ENCODE measurements around the gene CDH26.
"Not testable (repeated sequence)": the region's sequence is repeated elsewhere in the genome, so short reads cannot be mapped to it uniquely, and the experiment has no call there.

The CDH26 gene

DNA sequence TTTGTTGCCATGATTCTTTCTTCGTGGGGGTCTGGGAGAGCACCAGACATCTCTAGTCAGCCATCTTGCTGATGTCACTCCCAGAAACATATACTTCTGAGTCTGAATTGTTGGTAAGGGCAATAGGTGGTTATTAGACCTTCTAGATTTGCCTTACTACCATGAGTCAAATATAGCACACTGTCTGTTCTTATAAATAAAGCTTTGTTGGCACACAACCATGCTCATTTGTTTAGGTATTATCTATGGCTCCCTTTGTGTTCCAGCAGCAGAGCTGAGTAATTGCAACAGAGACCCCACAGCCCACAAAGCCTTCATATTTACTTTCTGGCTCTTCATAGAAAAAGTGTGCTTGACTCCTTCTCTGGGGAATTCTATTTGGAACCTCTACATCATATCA is 62.9 kb downstream of the CDH26 start:
- DNase-seq = no peak

- DNase-seq = no peak
These were observed 64.6 kb downstream of the CDH26 start for GRCh38 chr20:60022849-60023248.

DNA sequence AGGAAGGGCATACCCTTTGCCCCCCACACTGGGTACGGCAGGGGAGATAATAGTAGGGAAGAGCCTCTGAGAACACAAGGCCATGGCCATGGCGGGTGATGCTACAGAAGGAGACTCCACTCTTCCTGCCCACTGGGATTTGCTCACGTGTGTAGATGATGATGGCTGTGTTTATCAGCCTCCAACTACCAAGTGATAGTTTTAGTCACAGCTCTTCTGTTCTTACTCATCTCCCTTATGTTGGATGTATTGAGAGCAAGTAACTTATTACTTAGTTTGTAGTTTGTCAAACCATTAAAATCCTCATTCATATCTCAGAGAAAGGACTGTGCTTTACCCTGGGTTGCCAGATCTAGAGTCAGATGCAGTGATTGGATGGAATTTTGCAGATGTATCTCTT is 66.0 kb downstream of the CDH26 start:
- no peak for DNase-seq

DNA sequence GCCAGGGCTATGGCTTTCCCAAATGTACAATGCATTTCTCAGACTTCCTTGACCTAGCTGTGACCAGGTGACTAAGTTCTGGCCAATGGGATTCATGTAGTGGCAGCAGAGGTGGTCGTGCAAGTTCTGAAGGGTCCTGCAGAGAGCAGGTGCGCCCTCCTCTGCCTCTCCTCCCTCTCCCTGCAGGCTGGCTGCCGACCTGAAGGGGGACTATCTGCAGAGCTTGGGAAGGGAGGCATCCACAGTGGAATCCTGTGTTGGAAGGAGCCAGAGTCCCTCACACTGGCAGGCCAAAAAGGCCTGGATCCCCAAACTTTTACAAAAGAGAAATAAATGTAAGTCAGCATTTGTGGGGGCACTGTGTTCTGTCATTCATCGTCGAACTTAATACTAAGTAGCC is 66.6 kb downstream of the CDH26 start:
- no peak for DNase-seq

DNA sequence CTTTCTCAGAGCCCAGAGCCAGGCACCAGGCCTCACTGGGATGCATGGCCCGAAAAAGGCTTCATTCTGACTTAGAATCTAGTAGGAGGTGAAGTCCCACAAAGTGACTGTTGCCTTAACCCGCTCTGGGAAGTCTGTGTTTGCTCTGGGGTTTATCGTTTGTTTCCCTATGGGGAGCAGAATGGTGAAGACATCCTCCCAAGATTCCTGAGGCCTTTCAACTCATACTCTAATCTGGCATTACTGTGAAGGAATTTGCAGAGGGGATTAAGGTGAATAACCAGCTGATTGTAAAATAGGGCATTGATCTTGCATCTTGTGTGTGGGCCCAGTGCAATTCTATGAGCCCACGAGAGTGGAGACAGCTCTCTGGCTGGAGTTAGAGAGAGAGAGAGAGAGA is 67.8 kb downstream of the CDH26 start:
- DNase-seq = no peak

DNA sequence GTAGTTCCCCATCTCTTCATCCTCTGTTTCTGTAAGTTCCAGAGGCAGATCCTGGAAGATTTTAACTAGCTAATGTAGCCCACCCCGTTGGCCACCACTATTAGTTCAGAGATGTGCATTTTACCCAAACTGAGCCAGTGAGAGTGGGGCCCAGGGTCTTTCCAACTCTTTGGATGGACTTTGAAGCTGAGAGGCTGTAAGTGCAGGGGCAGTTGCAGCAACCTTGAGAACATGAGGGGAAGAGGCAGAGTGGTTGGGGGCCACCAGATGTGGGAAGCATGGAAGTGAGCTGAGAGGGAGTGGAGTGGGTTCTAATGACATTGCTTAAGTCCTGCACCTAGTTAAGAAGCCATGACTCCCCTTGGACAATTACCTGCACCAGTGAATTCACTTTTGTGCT is 72.2 kb downstream of the CDH26 start:
- DNase-seq = no peak

- no peak for DNase-seq
These were observed 72.9 kb downstream of the CDH26 start for GRCh38 chr20:60031107-60031506.

- no peak for DNase-seq
These were observed 76.2 kb downstream of the CDH26 start for GRCh38 chr20:60034231-60035110.

GRCh38 chr20:60035486-60035885 is 77.3 kb downstream of the CDH26 start:
- no peak for DNase-seq

- DNase-seq = no peak
These were observed 78.1 kb downstream of the CDH26 start for GRCh38 chr20:60036346-60036745.

DNA sequence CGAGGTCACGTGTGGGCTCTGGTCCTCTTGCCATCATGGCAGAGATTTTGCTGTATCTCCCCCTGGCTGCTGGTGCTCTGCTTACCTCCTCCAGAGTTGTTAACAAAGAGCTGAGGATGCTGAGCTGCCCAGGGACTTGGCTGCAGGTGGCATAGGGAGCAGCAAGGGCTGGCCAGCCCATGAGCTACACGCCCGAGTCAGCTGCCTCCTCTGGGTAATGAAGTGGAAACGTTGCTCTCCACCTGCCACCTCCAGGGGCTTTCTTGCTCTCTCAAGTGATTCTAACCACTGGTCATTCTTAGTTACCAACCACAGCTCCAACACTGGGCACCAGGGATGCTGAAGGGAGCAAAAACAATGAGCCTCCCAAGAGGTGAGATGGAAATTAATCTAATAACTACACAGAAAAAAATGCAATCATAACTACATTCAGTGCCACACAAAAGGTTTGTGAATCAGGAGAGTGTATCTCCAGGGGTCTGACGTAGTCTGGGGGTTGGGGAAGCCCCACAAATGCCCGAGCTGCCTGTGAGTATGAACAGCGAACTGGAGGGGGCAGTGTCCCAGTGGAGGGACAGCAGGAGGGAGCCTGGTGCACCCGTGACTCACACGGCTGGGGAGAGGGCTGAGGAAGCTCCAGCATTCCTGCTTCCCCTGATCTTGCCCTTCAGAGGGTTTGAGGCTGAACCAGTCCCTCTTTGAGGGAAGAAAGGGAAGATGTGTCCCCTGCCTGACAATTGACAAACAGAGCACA is 78.7 kb downstream of the CDH26 start:
- no peak for DNase-seq

DNA sequence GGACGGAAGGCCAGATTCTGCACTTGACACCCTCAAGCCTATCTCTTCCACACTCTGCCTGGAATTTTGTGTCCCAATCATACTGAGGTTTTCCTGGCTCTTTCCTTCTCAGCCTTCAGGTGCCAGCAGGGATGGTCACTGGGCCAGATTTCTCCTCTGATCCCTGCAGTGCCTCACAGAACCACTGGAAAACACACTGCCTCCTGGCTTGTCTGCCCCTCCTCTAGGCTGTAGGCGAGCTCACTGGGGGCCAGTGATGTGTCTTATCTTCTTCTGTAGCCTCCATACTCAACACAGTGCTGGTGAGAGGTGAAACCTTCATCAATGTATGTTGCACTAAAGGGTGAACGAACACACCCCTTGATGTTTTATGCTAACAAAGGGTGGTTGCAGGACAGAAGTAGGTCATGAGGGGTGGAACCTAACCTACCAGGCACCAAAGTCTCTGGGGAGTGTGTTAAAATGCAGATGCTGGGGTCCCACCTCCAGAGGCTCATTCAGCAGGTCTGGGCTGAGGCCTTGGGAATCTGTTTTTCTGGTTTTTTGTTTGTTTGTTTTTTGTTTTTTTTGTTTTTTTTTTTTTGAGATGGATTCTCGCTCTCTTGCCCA is 80.3 kb downstream of the CDH26 start:
- no peak for DNase-seq

- no peak for DNase-seq
These were observed 81.3 kb downstream of the CDH26 start for GRCh38 chr20:60039526-60039925.

DNA sequence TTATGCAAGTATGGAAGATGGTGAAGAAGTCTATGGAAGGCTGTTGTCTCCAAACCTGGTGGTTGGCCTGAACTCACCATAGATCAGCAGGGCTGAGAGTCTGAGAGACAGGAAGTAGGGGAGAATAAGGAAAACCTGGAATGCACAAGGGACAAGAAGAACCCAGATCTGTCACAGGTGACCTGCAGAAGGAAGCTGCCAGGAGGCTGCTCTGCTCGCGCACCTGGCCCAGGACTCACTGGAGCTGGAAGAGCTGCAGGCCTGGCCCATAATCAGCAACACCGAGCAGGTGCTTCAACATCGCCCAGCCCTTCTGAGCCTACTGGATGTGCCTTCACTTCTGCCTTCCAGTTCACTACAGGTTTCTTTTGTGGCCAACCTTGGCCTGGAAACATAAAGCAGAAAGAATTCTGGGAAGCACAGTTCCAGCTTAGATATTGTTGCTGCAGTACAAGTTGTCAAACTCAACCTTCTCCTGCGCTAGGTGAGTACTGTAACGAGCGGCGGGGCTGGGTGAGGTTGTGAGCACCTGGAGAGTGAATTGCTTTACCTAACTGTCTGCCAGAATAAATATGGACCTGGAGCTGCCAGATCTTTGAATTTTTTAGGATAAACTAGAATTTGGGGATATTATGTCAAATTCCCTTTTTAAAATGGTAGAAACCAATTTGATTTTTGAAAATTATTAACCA is 82.4 kb downstream of the CDH26 start:
- no peak for DNase-seq

- DNase-seq = not testable (repeated sequence)
These were observed 83.4 kb downstream of the CDH26 start for GRCh38 chr20:60041436-60042165.

- DNase-seq = no peak
These were observed 85.2 kb downstream of the CDH26 start for GRCh38 chr20:60043435-60043834.

GRCh38 chr20:60046011-60046413 is 87.8 kb downstream of the CDH26 start:
- DNase-seq = no peak

GRCh38 chr20:60046436-60046835 is 88.2 kb downstream of the CDH26 start:
- DNase-seq = no peak

GRCh38 chr20:60046860-60047259 is 88.6 kb downstream of the CDH26 start:
- DNase-seq = no peak

- no peak for DNase-seq
These were observed 90.7 kb downstream of the CDH26 start for GRCh38 chr20:60048634-60049521.

DNA sequence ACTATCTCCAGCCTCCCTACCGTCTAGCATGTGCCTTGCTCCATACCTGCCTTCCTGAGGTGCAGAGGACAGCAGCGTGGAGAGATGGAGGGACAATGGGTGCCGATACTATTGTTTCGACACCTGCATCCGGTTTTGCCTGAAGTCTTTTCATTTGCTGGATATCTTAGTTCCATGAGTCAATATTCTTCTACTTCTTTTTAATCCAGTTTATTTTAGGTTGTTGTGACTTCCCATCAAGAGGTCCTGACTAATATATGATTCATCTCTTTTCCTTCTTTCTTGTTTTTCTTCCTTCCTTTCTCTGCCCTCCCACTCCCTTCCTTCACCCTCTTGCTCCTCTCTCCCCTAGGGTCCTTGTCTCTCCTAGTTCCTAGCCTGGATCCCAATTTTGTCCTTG is 91.4 kb downstream of the CDH26 start:
- no peak for DNase-seq

Measured in activated CD4-positive, CD25-positive, alpha-beta regulatory T cell treated with anti-CD3 and anti-CD28 coated beads, Interleukin-2, amount 50 U/mL, for 72 hours (primary cell).